ENCODE measurements around the gene ZNF581.

ZNF581 gene

DNA sequence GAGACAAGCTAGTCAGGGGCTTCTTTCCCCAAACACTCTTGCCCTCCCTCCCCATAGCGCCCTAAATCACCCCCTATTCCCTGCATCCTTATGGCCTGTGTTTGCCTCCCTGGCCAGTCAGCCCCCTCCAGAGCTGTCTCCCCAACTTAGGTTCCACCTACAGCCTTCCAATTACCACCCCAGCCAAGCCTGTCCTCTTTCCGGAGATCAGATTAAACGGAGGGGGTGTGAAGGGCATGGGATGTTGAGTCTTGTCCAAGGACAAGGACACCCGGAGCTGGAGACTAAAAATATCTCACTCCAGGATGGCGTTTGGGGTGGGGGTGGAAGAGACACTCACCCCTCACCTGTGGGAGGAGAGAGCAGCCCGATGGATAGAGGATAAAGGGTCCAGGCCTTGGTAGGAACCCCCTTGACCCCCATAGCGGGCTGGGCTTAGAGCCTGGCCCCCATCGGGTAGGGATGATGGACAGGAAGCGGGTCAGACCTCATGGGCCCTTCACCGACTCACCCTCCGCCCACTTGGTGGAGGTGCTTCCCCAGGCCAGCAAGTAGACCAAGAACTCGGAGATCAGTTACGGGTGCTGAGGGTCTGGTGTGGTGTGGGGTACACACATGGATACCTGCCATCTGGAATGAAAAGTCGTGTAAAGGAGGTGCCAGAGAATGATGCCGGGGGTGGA, 32.0 kb upstream of the ZNF581 start:
- ATAC-seq (no peak), DNase-seq (no peak)

DNA sequence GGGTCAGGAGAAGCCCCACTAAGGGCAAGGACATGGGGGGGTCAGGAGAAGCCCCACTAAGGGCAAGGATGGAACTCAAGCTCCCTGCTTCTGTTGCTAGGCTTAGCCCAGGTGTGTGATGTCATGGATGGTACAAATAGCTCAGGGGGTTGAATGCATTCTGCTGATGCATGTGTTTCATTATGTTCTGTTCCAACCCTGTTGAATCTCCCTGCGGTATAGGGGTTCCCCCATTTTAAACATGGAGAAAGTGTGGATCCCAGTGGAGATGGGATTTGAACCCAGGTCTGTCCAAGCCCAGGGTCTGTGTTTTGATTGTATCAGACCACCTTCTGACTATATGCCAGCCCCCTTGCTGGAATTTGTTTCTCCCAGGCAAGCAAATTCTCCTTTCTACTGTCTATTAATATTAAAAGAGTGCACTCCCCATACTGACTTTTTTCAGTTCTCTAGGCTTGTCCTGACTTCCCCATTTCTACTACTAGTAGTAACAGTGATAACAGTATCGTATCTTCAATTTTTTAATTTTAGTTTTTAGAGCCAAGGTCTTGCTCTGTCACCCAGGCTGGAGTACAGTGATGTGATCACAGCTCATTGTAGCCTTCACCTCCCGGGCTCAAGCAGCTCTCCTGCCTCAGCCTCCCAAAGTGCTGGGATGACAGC, 31.3 kb upstream of the ZNF581 start:
- no peak for DNase-seq
- no peak for ATAC-seq

DNA sequence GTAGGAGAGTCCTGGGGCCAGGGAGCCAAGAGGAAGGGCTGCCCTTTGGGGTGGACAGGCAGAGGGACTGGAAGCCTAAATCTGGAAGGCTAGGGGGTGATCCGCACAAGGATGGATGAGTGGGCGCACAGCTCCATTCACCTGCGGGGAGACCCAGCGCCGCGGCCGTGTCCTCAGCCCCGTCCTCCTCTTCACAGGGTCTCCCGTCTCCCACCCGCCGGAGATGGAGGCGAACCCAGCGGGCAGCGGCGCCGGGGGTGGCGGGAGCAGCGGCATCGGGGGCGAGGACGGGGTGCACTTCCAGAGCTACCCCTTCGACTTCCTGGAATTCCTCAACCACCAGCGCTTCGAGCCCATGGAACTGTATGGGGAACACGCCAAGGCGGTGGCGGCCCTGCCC, 30.1 kb upstream of the ZNF581 start:
- DNase-seq (no peak), ATAC-seq (no peak)

DNA sequence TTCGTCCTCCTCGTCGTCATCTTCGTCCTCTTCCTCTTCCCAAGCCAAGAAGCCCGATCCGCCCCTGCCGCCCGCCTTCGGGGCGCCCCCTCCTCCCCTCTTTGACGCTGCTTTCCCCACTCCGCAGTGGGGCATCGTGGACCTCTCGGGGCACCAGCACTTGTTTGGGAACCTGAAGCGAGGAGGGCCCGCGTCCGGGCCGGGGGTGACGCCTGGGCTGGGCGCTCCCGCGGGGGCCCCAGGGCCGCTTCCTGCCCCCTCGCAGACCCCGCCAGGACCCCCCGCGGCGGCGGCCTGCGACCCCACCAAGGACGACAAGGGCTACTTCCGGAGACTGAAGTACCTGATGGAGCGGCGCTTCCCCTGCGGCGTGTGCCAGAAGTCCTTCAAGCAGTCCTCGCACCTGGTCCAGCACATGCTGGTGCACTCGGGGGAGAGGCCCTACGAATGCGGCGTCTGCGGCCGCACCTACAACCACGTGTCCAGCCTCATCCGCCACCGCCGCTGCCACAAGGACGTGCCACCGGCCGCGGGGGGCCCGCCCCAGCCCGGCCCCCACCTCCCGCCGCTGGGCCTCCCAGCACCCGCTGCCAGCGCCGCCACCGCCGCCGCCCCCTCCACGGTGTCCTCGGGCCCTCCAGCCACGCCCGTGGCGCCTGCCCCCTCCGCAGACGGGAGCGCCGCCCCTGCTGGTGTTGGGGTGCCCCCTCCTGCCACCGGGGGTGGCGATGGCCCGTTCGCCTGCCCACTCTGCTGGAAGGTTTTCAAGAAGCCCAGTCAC, 29.3 kb upstream of the ZNF581 start:
- ATAC-seq, result no peak
- no peak for DNase-seq

DNA sequence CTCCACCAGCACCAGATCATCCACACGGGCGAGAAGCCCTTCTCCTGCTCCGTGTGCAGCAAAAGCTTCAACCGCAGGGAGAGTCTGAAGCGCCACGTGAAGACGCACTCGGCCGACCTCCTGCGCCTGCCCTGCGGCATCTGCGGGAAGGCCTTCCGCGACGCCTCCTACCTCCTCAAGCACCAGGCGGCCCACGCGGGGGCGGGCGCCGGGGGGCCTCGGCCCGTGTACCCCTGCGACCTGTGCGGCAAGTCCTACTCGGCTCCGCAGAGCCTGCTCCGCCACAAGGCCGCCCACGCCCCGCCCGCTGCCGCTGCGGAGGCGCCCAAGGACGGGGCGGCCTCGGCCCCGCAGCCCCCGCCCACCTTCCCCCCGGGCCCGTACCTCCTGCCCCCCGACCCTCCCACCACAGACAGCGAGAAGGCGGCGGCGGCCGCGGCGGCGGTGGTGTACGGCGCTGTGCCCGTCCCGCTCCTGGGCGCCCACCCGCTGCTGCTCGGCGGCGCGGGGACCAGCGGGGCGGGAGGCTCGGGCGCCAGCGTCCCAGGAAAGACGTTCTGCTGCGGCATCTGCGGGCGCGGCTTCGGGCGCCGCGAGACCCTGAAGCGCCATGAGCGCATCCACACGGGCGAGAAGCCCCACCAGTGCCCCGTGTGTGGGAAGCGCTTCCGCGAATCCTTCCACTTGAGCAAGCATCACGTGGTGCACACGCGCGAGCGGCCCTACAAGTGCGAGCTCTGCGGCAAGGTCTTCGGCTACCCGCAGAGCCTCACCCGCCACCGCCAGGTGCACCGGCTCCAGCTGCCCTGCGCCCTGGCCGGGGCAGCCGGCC, 28.5 kb upstream of the ZNF581 start:
- ATAC-seq (no peak), DNase-seq (no peak)

DNA sequence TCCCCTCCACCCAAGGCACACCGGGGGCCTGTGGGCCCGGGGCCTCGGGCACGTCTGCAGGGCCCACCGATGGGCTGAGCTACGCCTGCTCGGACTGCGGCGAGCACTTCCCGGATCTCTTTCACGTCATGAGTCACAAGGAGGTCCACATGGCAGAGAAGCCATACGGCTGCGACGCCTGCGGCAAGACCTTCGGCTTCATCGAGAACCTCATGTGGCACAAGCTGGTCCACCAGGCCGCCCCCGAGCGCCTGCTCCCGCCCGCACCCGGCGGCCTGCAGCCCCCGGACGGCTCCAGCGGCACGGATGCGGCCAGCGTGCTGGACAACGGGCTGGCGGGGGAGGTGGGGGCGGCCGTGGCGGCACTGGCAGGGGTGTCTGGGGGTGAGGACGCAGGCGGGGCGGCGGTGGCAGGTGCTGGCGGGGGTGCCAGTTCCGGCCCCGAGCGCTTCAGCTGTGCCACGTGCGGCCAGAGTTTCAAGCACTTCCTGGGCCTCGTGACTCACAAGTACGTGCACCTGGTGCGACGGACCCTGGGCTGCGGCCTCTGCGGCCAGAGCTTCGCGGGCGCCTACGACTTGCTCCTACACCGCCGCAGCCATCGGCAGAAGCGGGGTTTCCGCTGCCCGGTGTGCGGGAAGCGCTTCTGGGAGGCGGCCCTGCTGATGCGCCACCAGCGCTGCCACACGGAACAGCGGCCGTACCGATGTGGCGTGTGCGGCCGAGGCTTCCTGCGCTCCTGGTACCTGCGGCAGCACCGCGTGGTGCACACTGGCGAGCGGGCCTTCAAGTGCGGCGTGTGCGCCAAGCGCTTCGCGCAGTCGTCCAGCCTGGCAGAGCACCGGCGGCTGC, 27.7 kb upstream of the ZNF581 start:
- ATAC-seq (no peak), DNase-seq (no peak)

DNA sequence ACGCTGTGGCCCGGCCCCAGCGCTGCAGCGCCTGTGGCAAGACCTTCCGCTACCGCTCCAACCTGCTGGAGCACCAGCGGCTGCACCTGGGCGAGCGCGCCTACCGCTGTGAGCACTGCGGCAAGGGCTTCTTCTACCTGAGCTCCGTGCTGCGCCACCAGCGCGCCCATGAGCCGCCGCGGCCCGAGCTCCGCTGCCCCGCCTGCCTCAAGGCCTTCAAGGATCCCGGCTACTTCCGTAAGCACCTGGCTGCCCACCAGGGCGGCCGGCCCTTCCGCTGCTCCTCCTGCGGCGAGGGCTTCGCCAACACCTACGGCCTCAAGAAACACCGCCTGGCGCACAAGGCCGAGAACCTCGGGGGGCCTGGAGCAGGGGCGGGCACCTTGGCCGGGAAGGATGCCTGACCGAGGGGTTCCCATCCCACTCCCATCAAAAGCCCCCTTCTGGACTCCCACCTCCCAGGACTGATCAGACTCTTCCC, 27.0 kb upstream of the ZNF581 start:
- ATAC-seq, result no peak
- no peak for DNase-seq

DNA sequence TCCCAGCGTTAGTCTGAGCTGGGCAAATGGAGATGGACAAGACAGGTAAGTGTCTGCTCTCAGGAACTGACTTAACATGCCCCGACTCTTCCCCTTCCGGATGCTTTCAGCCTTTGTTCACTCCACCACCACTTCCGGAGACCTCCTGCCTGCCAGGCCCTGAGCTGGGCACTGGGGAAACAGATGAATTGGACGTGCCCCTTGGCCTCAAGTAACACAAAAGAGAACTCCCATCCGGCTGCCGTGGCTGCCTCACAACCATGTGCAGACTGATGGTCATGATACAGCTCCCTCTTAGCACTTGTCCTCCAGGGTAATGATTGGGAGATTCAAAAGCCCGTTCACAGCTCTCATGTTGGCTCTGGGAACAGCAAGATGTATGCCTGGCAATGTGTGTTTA, 26.0 kb upstream of the ZNF581 start:
- no peak for DNase-seq
- no peak for ATAC-seq

DNA sequence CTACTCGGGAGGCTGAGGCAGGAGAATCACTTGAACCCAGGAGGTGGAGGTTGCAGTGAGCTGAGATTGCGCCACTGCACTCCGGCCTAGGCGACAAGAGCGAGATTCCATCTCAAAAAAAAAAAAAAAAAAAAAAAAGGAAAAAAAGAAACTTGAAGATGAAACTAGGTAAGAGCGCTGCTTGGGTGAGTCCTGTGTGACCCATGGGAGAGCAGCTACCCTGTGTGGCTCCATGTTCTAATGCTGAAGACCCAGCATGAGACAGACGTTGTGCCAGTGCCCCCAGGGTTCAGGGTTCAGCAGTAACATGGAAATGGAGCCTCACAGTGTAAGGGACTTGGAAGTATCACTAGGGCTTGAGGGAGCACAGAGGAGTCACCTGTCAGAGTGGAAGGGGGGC, 25.0 kb upstream of the ZNF581 start:
- no peak for ATAC-seq
- DNase-seq, result no peak

DNA sequence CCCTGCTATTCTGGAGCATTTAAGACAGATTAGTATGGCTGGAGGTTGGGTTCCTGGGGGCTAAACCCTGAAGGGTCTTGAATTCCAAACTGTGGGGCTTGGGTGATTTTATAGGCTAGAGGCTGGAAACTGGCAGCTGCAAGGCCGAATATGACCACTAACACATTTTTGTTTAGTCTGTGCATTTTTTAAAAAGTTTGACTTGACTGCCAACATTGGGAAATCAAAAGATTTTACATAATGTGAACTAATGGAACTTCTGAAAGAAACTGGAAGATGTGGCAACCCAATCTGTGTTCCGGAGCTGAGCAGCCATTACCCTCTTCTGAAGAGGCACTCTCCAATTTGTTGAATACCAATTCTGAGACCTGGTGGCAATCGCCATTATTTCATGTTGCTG, 24.2 kb upstream of the ZNF581 start:
- no peak for ATAC-seq
- no peak for DNase-seq

DNA sequence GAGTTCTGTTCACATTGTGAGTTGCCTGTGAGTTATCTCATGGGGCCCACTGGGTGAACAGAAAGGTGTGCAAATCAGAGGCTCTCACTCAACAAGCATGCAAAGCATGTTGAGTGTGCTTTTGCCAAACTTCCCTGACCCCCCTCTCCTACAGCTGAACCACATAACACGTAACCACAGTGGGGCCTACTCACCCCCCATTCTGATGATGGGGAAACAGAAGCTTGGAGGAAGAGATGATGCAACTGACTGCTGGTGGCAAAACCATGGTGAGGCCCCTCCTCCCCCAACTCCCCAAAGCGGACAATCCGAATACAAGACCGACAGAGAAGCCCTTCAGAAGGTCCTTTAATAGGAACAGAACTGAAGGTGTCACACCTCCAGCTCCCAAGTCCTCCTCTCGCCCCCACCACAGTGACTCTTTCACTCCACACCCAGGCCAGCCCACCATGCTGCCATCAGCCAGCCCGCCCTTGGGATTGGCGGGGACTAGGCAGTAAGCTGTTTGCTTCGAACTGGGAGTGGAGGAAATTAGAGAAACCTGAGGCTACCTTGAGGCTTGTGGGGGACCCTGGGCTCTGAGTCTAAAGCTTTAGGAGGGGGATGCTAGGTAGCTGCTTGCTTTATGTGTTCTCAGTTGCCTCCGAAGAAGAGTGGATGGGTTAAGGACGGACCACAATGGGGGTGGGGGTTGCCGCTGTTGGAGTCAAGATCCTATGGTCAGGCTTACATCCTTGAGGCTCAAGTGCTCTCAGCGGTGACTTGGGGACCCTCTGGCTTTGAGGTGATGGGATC, 22.8 kb upstream of the ZNF581 start:
- peak; percentile 52 for DNase-seq

DNA sequence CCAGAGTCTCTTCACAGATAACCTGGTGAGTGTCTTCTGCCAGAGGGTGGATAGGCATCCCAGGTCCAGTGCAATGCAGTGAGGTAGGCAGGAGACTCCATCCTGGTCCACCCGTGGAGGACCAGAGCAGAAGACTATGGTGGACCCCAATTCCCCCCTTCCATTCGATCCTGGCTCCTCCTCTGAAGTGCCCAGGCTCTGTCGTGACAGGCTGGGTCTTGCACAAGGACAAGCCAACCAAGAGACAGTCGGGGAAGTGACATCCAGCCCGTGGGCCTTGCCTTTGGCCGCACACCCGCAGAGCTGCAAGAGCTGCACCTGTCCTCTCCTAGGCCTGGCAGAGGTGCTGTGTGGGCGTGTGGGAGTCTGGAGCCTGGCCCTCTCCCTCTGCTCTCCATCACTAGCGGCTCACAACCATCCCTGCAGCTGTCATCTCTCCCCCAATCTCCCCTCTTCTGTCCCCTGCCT, 22.2 kb upstream of the ZNF581 start:
- DNase-seq (no peak), ATAC-seq (no peak)

More for the DNA sequence above, 22.8 kb upstream of the ZNF581 start:
- ATAC-seq, result peak; percentile 13

DNA sequence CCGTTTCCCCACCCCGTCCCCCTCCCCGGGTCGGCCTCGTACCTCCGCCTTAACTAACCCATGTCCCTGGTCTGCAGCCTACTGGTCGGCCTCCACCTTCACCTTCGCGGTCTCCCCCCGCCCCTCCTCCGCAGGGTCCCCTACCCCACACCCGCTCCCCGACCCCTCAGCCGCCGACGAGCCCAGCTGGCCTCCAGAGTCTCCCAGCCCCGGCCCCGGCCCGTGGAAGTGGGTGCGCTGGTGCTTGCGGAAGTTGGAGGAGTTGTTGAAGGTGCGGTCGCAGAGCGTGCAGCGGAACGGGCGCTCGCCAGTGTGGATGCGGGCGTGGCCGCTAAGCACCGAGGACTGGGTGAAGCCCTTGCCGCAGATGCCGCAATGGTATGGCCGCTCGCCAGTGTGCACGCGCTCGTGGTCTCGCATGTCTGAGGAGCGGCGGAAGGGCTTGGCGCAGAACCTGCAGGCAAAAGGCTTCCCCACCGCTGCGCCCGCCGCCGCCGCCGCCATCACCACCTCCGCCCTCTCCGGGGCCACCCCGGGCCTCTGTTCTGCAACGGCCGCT, 21.7 kb upstream of the ZNF581 start:
- no peak for ATAC-seq
- DNase-seq, result no peak

DNA sequence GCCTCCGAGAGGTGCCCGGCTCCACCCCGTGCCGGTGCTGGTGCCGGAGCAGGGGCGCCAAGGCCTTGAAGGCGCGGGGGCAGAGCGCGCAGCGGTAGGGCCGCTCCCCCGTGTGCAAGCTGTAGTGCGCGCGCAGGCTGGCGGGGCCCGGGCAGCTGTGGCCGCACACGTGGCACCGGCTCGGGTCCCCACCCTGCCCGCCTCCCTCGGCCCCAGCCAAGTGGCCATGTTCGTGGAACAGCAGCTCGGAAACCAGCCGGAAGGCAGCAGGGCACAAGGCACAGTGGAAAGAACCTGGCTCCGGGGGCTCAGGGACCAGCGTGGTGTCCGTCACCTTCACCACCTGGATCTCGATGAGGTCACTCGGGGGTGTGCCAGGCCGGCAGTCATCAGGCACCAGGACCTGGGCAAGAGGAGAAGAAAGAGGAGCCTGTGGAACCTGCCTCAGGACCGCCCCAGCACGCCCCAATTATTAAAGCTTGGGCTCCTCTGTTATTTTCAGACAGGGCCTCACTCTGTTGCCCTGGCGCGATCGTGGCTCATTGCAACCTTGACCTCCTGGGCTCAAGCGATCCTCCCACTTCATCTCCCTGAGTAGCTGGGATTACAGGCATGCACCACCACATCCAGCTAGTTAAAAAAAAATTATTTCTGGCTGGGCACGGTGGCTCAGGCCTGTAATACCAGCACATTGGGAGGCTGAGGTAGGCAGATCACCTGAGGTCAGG, 21.0 kb upstream of the ZNF581 start:
- DNase-seq, result no peak

DNA sequence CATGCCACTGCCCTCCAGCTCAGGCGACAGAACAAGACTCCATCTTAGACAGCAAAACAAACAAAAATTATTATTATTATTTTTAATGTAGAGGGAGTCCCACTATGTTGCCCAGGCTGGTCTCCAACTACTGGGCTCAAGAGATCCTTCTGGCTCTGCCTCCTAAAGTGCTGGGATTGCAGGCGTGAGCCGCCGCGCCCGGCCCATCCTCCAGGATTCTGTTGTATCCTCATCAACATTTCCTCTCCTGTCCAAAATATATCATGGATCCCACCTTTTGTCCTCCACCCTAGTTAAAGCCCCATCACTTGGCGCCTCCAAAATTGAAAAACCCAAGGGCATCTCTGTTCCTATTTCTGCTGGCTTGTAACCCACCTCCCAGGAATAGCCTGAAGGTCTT, 20.3 kb upstream of the ZNF581 start:
- DNase-seq (no peak), ATAC-seq (no peak)

More for the DNA sequence above, 21.0 kb upstream of the ZNF581 start:
- no peak for ATAC-seq

DNA sequence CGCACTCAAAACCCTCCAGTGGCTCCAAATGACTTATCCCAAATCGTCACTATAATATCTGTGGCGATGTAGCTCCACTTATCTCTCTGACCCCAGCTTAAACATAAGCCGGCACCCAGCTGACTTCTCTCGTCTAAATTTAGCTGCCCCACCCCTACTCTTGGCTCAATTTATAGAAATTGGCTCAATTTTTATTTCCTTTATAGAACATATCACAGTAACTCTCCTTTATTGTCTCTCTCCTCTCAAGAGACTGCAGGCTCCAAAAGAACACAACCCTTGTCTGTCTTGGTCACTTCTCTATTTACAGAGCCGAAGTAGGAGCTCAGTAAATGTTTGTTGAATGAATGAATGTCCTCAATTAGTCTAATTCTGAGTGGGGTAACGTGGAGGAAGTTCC, 19.9 kb upstream of the ZNF581 start:
- DNase-seq (no peak), ATAC-seq (no peak)

DNA sequence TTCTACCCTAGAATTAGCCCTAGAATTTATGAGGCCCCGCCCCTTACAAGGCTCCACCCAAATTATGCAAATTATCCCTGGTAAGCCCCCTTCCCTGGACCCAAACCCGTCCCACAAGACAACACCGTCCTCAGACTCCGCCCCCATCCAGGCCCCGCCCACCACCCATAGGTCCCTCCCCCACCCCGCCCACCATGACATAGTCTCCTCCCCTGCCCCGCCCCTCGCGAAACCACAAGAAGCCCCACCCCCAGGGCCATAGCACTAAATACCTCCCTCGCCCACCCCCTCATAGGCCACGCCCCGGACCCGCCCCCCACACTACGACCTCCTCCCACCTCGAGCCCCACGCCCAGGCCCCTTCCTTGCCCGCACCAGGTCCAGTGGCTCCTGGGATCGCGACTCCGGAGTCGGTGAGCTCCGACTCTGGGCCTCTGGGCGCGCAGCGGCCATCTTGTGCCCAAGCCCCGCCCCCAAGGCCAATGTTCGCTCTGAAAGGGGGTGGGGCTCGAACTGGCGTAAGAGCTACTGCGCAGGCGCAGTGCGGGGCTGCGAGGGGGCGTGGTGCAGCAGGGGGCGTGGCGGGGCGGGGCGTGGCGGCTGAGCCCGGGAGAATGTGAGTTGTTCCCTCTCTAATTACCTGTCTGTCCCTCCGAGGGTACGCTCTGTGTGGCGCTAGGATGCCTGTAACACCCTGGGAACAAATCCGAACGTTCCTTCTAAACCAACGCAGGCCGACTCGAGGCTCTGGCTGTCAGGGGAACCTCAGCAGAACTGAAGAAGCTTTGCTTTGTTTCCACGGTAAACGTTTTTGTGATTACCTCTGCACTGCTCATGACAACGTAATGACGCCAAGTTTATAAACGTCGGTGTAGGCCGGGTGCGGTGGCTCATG, 19.1 kb upstream of the ZNF581 start, which contains the start of gene ZNF784:
ZNF784 (minus strand) TSS at position 458 of the 895 bp plus-strand sequence; CDS start at position 453, 5 bp downstream.
- peak; percentile 97 for DNase-seq
- peak; percentile 67 for ATAC-seq

DNA sequence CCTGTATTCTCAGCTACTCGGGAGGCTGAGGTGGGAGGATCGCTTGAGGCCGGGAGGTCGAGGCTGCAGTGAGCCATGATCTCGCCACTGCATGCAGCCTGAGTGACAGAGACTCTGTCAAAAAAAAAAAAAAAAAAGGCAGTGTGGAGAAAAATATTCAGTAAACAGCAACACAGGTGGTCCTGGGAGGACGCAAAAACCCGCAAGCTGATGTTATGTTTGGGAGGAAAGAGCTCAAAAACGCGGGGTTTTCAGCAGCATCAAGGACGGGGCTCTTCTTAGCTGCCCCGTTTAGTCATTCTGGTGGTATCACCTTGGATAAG, 18.5 kb upstream of the ZNF581 start:
- DNase-seq (no peak), ATAC-seq (no peak)

Measured in stimulated activated naive CD8-positive, alpha-beta T cell treated with anti-CD3 and anti-CD28 coated beads, Interleukin-15, Interleukin-2, amounts not matched to agents 100 U/mL and 50 U/mL, for 24 hours (primary cell).